GM23338 (cell line): ENCODE measurements around the gene F2RL2. TPM values are rescaled to one million over a fixed set of nuclear protein-coding genes. Genes with fewer than 3 reads are reported as not detected.

ENCODE experiments used
- ATAC-seq: fragments of 200-7000 bp; cut with Tn5 transposase; 3 replicates; pipeline ENCODE4 v1.9.1; 2020
- DNase-seq: peaks from one replicate; pipeline ENCODE4 v3.0.0-alpha.2; 2015; ENCODE audit warnings: low spot score
- H2AFZ ChIP-seq: fragments of 200-600 bp; sonication (generic); 2 replicates; pipeline ENCODE4 v1.8.0; 2016; ENCODE audit warnings: antibody characterized with exemption, mild to moderate bottlenecking, moderate library complexity
- H3F3A ChIP-seq: fragments of 200-600 bp; sonication (generic); replicated peaks from 2 replicates; pipeline ENCODE4 v1.8.0; 2017; ENCODE audit warnings: antibody characterized with exemption, mixed run types, low read depth
- H3K27ac ChIP-seq: fragments of 200-600 bp; sonication (generic); 2 replicates; pipeline ENCODE4 v1.6.1; 2016; ENCODE audit warnings: low read depth
- H3K27me3 ChIP-seq: fragments of 200-600 bp; sonication (generic); 2 replicates; pipeline ENCODE4 v1.8.0; 2016; ENCODE audit warnings: mild to moderate bottlenecking, mixed run types, moderate library complexity; ENCODE audit not compliant: insufficient read depth
- H3K36me3 ChIP-seq: fragments of 200-600 bp; sonication (generic); 2 replicates; pipeline ENCODE4 v1.8.0; 2016; ENCODE audit warnings: mild to moderate bottlenecking; ENCODE audit not compliant: insufficient read depth
- H3K4me1 ChIP-seq: fragments of 200-600 bp; sonication (generic); 2 replicates; pipeline ENCODE4 v1.8.0; 2016; ENCODE audit warnings: mild to moderate bottlenecking, moderate library complexity; ENCODE audit not compliant: insufficient read depth
- H3K4me2 ChIP-seq: fragments of 200-600 bp; sonication (generic); 2 replicates; pipeline ENCODE4 v1.7.1; 2017; ENCODE audit warnings: mixed run types
- H3K4me3 ChIP-seq: fragments of 200-600 bp; sonication (generic); 2 replicates; pipeline ENCODE4 v1.6.1; 2016; ENCODE audit warnings: mixed run types
- H3K79me2 ChIP-seq: fragments of 200-600 bp; sonication (generic); replicated peaks from 2 replicates; pipeline ENCODE4 v1.8.0; 2017; ENCODE audit warnings: mild to moderate bottlenecking; ENCODE audit not compliant: insufficient read depth
- H3K9me2 ChIP-seq: fragments of 200-600 bp; sonication (generic); 2 replicates; pipeline ENCODE4 v1.8.0; 2017; ENCODE audit not compliant: insufficient read depth
- H4K20me1 ChIP-seq: fragments of 200-600 bp; sonication (generic); replicated peaks from 2 replicates; pipeline ENCODE4 v1.8.0; 2017; ENCODE audit warnings: mild to moderate bottlenecking; ENCODE audit not compliant: insufficient read depth
- H3K27ac Mint-ChIP-seq: 2 replicates; pipeline ENCODE4 v1.8.0; 2020; ENCODE audit warnings: inconsistent platforms, mild to moderate bottlenecking, moderate library complexity, mixed read lengths
- H3K27me3 Mint-ChIP-seq: 3 replicates; pipeline ENCODE4 v1.8.0; 2022; ENCODE audit warnings: low read depth, mild to moderate bottlenecking, moderate library complexity, mixed read lengths, inconsistent platforms; ENCODE audit not compliant: insufficient read depth, poor library complexity
- H3K36me3 Mint-ChIP-seq: 3 replicates; pipeline ENCODE4 v1.8.0; 2021; ENCODE audit warnings: low read depth, mild to moderate bottlenecking, inconsistent platforms, moderate library complexity, mixed read lengths
- H3K4me1 Mint-ChIP-seq: 3 replicates; pipeline ENCODE4 v1.8.0; 2020; ENCODE audit warnings: mild to moderate bottlenecking, inconsistent platforms, mixed read lengths
- H3K4me3 Mint-ChIP-seq: 3 replicates; pipeline ENCODE4 v1.8.0; 2021; ENCODE audit warnings: moderate library complexity, mild to moderate bottlenecking, inconsistent platforms, mixed read lengths
- H3K9me3 Mint-ChIP-seq: 3 replicates; pipeline ENCODE4 v1.8.0; 2020; ENCODE audit warnings: moderate library complexity, mild to moderate bottlenecking, inconsistent platforms, mixed read lengths
- CREB1 ChIP-seq: fragments of 250-450 bp; sonication (Bioruptor Pico); IDR thresholded peaks from 2 replicates; pipeline ENCODE4 v1.5.0; 2020; ENCODE audit warnings: low read depth, mild to moderate bottlenecking, moderate library complexity
- EZH2 ChIP-seq: fragments of 200-600 bp; sonication (generic); IDR thresholded peaks from one replicate; pipeline ENCODE4 v1.8.0; 2017; ENCODE audit warnings: antibody characterized with exemption, mild to moderate bottlenecking, low read depth; ENCODE audit not compliant: unreplicated experiment
- EZH2phosphoT487 ChIP-seq: fragments of 200-600 bp; sonication (generic); IDR thresholded peaks from one replicate; pipeline ENCODE4 v1.8.1; 2018; ENCODE audit warnings: antibody characterized with exemption; ENCODE audit not compliant: unreplicated experiment
- JUNB ChIP-seq: IDR thresholded peaks from one replicate; pipeline ENCODE4 v1.6.1; 2016; ENCODE audit warnings: antibody characterized with exemption; ENCODE audit not compliant: unreplicated experiment
- POLR2AphosphoS5 ChIP-seq: IDR thresholded peaks from 2 replicates; pipeline ENCODE4 v1.6.1; 2016; ENCODE audit warnings: antibody characterized with exemption, low read depth
- STAT1 ChIP-seq: IDR thresholded peaks from one replicate; pipeline ENCODE4 v1.6.1; 2016; ENCODE audit warnings: antibody characterized with exemption; ENCODE audit not compliant: unreplicated experiment
- ZNF114 ChIP-seq: fragments of 250-450 bp; sonication (Bioruptor Pico); IDR thresholded peaks from 2 replicates; pipeline ENCODE4 v1.5.0; 2020; ENCODE audit warnings: mild to moderate bottlenecking, moderate library complexity
- ZNF331 ChIP-seq: fragments of 250-450 bp; sonication (Bioruptor Pico); IDR thresholded peaks from 2 replicates; pipeline ENCODE4 v1.5.0; 2020; ENCODE audit warnings: low read depth, mild to moderate bottlenecking, moderate library complexity
- ZNF462 ChIP-seq: fragments of 250-450 bp; sonication (Bioruptor Pico); IDR thresholded peaks from 2 replicates; pipeline ENCODE4 v1.5.0; 2020; ENCODE audit warnings: mild to moderate bottlenecking, moderate library complexity
- polyA plus RNA-seq: library from polyadenylated mRNA; unstranded; fragments of >200 nt; fragmentation: Nextera tagmentation; extraction: Ambion mirVana; gene quantifications from 2 replicates; pipeline ENCODE4 v1.2.1, GENCODE V29; 2016
- total RNA-seq: library from RNA; depleted of rRNA; stranded (reverse); fragments of >200 nt; shearing (Covaris generic); gene quantifications from 2 replicates; pipeline ENCODE4 v1.2.3, GENCODE V29; 2014

Gene F2RL2
- total and polyA plus RNA-seq, 2 experiments from 2014 or later = 0.42 to 0.70 TPM

GRCh38 chr5:76610196-76610595, 13.0 kb downstream of the F2RL2 start (continued):
- TF ChIP-seq ZNF462 = no peak
- TF ChIP-seq POLR2AphosphoS5 = no peak
- no peak for TF ChIP-seq CREB1 (CRISPR knock-in tag)
- no peak for TF ChIP-seq JUNB
- no peak for TF ChIP-seq STAT1
- TF ChIP-seq ZNF114 = no peak

DNA sequence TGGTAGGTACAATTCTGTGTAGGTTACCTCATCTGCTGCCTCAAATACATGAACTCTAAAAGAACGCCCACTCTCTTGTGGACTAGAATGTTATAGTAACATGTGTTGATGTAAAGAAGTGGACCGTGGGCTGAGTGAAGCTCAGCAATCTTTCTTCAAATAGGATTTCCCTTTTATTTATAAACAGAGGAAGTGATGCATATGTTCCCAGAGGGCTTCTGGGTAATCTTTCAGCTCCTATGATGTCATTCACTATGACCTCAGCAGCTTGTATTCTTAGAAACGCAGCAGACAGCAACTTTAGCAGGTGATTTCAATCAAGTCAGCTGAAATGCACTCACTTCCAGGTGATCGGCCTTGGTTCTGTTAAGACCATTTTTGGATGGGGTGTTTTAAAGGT, 14.4 kb downstream of the F2RL2 start:
- Histone ChIP-seq H3K4me1 (peaks cover 12% of the 10 kb centered on the region), H4K20me1 (no peaks in the 10 kb centered on the region), H3F3A (no peaks in the 10 kb centered on the region), H3K36me3 (no peaks in the 10 kb centered on the region; the same call in 1 of the 2 replicates), H3K4me3 (no peak overlapping the region), H3K27ac (no peak overlapping the region), H3K9me2 (no peaks in the 10 kb centered on the region), H3K4me2 (no peak overlapping the region), H2AFZ (no peak overlapping the region), H3K27me3 (no peaks in the 10 kb centered on the region), H3K79me2 (no peaks in the 10 kb centered on the region)
- Mint-ChIP-seq H3K27ac (no peak overlapping the region), H3K4me3 (no peak overlapping the region), H3K4me1 (peaks cover 11% of the 10 kb centered on the region), H3K27me3 (peaks cover 1% of the 10 kb centered on the region), H3K36me3 (peaks cover 12% of the 10 kb centered on the region), H3K9me3 (no peaks in the 10 kb centered on the region; the same call in 2 of the 3 replicates)
- ATAC-seq (no peak), DNase-seq (no peak)
- TF ChIP-seq EZH2phosphoT487 (no peak), CREB1 (CRISPR knock-in tag) (no peak), STAT1 (no peak), EZH2 (no peak), ZNF114 (no peak), JUNB (no peak), ZNF331 (CRISPR knock-in tag) (no peak)
